GM23248 (cell line): ENCODE measurements around the gene OR7E24. TPM values are rescaled to one million over a fixed set of nuclear protein-coding genes. Genes with fewer than 3 reads are reported as not detected.
"Not testable (repeated sequence)": the region's sequence is repeated elsewhere in the genome, so short reads cannot be mapped to it uniquely, and the experiment has no call there.

Experiments
- DNase-seq: peaks from one replicate; pipeline ENCODE4 v3.0.0-alpha.2; 2015
- H2AFZ ChIP-seq: fragments of 200-600 bp; sonication (generic); 2 replicates; pipeline ENCODE4 v1.6.1; 2016; ENCODE audit warnings: antibody characterized with exemption
- H3F3A ChIP-seq: fragments of 200-600 bp; sonication (generic); 2 replicates; pipeline ENCODE4 v1.6.1; 2016; ENCODE audit warnings: mild to moderate bottlenecking, antibody characterized with exemption, mixed run types; ENCODE audit not compliant: insufficient read depth
- H3K27ac ChIP-seq: fragments of 200-600 bp; sonication (generic); 2 replicates; pipeline ENCODE4 v1.5.1; 2016; ENCODE audit warnings: mild to moderate bottlenecking
- H3K27me3 ChIP-seq: fragments of 200-600 bp; sonication (generic); replicated peaks from 2 replicates; pipeline ENCODE4 v1.6.1; 2016; ENCODE audit warnings: mild to moderate bottlenecking; ENCODE audit not compliant: insufficient read depth
- H3K36me3 ChIP-seq: fragments of 200-600 bp; sonication (generic); 2 replicates; pipeline ENCODE4 v1.6.1; 2016; ENCODE audit warnings: low read depth, mild to moderate bottlenecking
- H3K4me1 ChIP-seq: fragments of 200-600 bp; sonication (generic); 2 replicates; pipeline ENCODE4 v1.6.1; 2016; ENCODE audit warnings: mild to moderate bottlenecking; ENCODE audit not compliant: insufficient read depth
- H3K4me2 ChIP-seq: fragments of 200-600 bp; sonication (generic); one replicate; pipeline ENCODE4 v1.6.1; 2016; ENCODE audit warnings: mild to moderate bottlenecking; ENCODE audit not compliant: unreplicated experiment
- H3K4me3 ChIP-seq: fragments of 200-600 bp; sonication (generic); 2 replicates; pipeline ENCODE4 v1.5.1; 2016; ENCODE audit warnings: mild to moderate bottlenecking
- H3K79me2 ChIP-seq: fragments of 200-600 bp; sonication (generic); 2 replicates; pipeline ENCODE4 v1.6.1; 2016; ENCODE audit warnings: mild to moderate bottlenecking; ENCODE audit not compliant: insufficient read depth
- H3K9ac ChIP-seq: fragments of 200-600 bp; sonication (generic); 2 replicates; pipeline ENCODE4 v1.6.1; 2016; ENCODE audit warnings: mild to moderate bottlenecking
- H3K9me2 ChIP-seq: fragments of 200-600 bp; sonication (generic); 2 replicates; pipeline ENCODE4 v1.6.1; 2016; ENCODE audit warnings: mixed run types, mild to moderate bottlenecking, moderate library complexity; ENCODE audit not compliant: insufficient read depth
- H3K9me3 ChIP-seq: fragments of 200-600 bp; sonication (generic); one replicate; pipeline ENCODE4 v1.6.1; 2017; ENCODE audit warnings: low read depth
- H4K20me1 ChIP-seq: fragments of 200-600 bp; sonication (generic); 2 replicates; pipeline ENCODE4 v1.6.0; 2016; ENCODE audit not compliant: insufficient read depth
- EZH2 ChIP-seq: fragments of 200-600 bp; sonication (generic); IDR thresholded peaks from 2 replicates; pipeline ENCODE4 v1.6.1; 2018; ENCODE audit warnings: antibody characterized with exemption, mild to moderate bottlenecking; ENCODE audit not compliant: insufficient read depth, poor library complexity, severe bottlenecking
- EZH2phosphoT487 ChIP-seq: fragments of 200-600 bp; sonication (generic); IDR thresholded peaks from 2 replicates; pipeline ENCODE4 v1.6.1; 2018; ENCODE audit warnings: antibody characterized with exemption, moderate library complexity, mild to moderate bottlenecking, low read depth; ENCODE audit not compliant: insufficient read depth
- WGBS, 2 experiments: methylation state at CpG; one replicate each; pipeline ENCODE4 v1.1.6; 2015 to 2017; ENCODE audit warnings: low lambda C conversion rate in 2 of 2, low coverage in 1 of 2; ENCODE audit errors: missing lambda C conversion rate in 2 of 2; 5-methylcytosine and 5-hydroxymethylcytosine counted together
- in situ Hi-C: fragments of 300-500 bp; cut with MboI; formaldehyde crosslinking; loops from 2 replicates; pipeline ENCODE4 v1.15.0; 2020
- polyA plus RNA-seq: library from polyadenylated mRNA; unstranded; fragments of >200 nt; fragmentation: Nextera tagmentation; extraction: Ambion mirVana; gene quantifications from 2 replicates; pipeline ENCODE4 v1.2.1, GENCODE V29; 2016
- total RNA-seq: library from RNA; depleted of rRNA; stranded (reverse); fragments of >200 nt; shearing (Covaris generic); gene quantifications from 2 replicates; pipeline ENCODE4 v1.2.3, GENCODE V29; 2014; rRNA removed

Gene OR7E24
- not detected in 2 replicates for total RNA-seq
- polyA plus RNA-seq = not detected in 2 replicates

GRCh38 chr19:9250630-9251029, at the start of gene OR7E24:
Gene OR7E24 (plus strand): TSS chr19:9250930. CDS start chr19:9251044, 114 bp downstream.
- WGBS, 2 experiments = 19 to 24% methylated on average over 1 of the region's 1 CpG
- Histone ChIP-seq H3K9me3 (no peaks in the 10 kb centered on the region), H3K9me2 (no peaks in the 10 kb centered on the region), H3K27ac (no peak within 1 kb of the TSS), H3F3A (no peaks in the 10 kb centered on the region), H2AFZ (no peak within 1 kb of the TSS), H3K79me2 (no peaks in the 10 kb centered on the region), H3K4me3 (no peak within 1 kb of the TSS), H3K36me3 (no peaks in the 10 kb centered on the region), H4K20me1 (no peaks in the 10 kb centered on the region), H3K4me1 (no peaks in the 10 kb centered on the region), H3K27me3 (no peaks in the 10 kb centered on the region), H3K9ac (no peak within 1 kb of the TSS), H3K4me2 (no peak within 1 kb of the TSS)
- DNase-seq = no peak
- in situ Hi-C loops = no loop called here
- TF ChIP-seq EZH2phosphoT487 = no peak

- Histone ChIP-seq H3K9ac (peak overlapping the region; percentile 22; the same call in 1 of the 2 replicates), H3K4me1 (no peaks in the 10 kb centered on the region), H3K4me3 (peak overlapping the region; percentile 67), H2AFZ (peak overlapping the region; percentile 83), H3K79me2 (no peaks in the 10 kb centered on the region), H3K4me2 (peak overlapping the region; percentile 82), H3K36me3 (no peaks in the 10 kb centered on the region), H3K27ac (no peak overlapping the region), H3K27me3 (no peaks in the 10 kb centered on the region; the same call in 1 of the 2 replicates), H4K20me1 (no peaks in the 10 kb centered on the region), H3K9me2 (no peaks in the 10 kb centered on the region), H3K9me3 (no peaks in the 10 kb centered on the region), H3F3A (no peaks in the 10 kb centered on the region)
- WGBS, 2 experiments = 28 to 32% methylated on average over 13 of the region's 13 CpGs
- no peak for TF ChIP-seq EZH2
- TF ChIP-seq EZH2phosphoT487 = no peak
- in situ Hi-C loops = no loop called here
- DNase-seq = peak; percentile 75
Measured at GRCh38 chr19:9205501-9206113, 45.1 kb upstream of the OR7E24 start.

GRCh38 chr19:9219489-9219888, 31.2 kb upstream of the OR7E24 start, which contains the start of gene OR7D4:
Gene OR7D4 (minus strand): TSS chr19:9219589. CDS start chr19:9214837, 4,752 bp downstream.
- 21 to 35% methylated on average over 3 of the region's 3 CpGs for WGBS, 2 experiments
- H3K4me1 ChIP-seq = no peaks in the 10 kb centered on the region
- H3K9me2 ChIP-seq = no peaks in the 10 kb centered on the region
- in situ Hi-C loops = no loop called here
- H2AFZ ChIP-seq = no peak within 1 kb of the TSS
- DNase-seq = no peak
- H3K27me3 ChIP-seq = no peaks in the 10 kb centered on the region
- H3K9me3 ChIP-seq = no peaks in the 10 kb centered on the region
- H3F3A ChIP-seq = no peaks in the 10 kb centered on the region
- H3K79me2 ChIP-seq = no peaks in the 10 kb centered on the region
- H3K4me3 ChIP-seq = no peak within 1 kb of the TSS
- no peaks in the 10 kb centered on the region for H3K36me3 ChIP-seq
- no peak within 1 kb of the TSS for H3K27ac ChIP-seq
- H4K20me1 ChIP-seq = no peaks in the 10 kb centered on the region
- TF ChIP-seq EZH2 = no peak
- TF ChIP-seq EZH2phosphoT487 = no peak
- no peak within 1 kb of the TSS for H3K9ac ChIP-seq
- H3K4me2 ChIP-seq = no peak within 1 kb of the TSS

GRCh38 chr19:9251236-9251635, 506 bp downstream of the OR7E24 start:
- H3K4me1 ChIP-seq = no peaks in the 10 kb centered on the region
- no peaks in the 10 kb centered on the region for H3K36me3 ChIP-seq
- no peak overlapping the region for H3K4me3 ChIP-seq
- H3K9me3 ChIP-seq = no peaks in the 10 kb centered on the region
- H3K9ac ChIP-seq = no peak overlapping the region
- H3K4me2 ChIP-seq = no peak overlapping the region
- TF ChIP-seq EZH2 (no peak), EZH2phosphoT487 (no peak)
- H3F3A ChIP-seq = no peaks in the 10 kb centered on the region
- no peaks in the 10 kb centered on the region for H3K27me3 ChIP-seq
- no peak overlapping the region for H3K27ac ChIP-seq
- no peak for DNase-seq
- in situ Hi-C loops = no loop called here
- no peaks in the 10 kb centered on the region for H3K9me2 ChIP-seq
- no peaks in the 10 kb centered on the region for H4K20me1 ChIP-seq
- H2AFZ ChIP-seq = no peak overlapping the region
- no peaks in the 10 kb centered on the region for H3K79me2 ChIP-seq
- 22 to 34% methylated on average over 5 of the region's 5 CpGs for WGBS, 2 experiments

GRCh38 chr19:9283485-9283884, 32.8 kb downstream of the OR7E24 start:
- H3K9me2 ChIP-seq, H3K9me3 ChIP-seq, H3K36me3 ChIP-seq, H2AFZ ChIP-seq, DNase-seq, H3K4me1 ChIP-seq, H3K27me3 ChIP-seq, H3F3A ChIP-seq, H3K27ac ChIP-seq, in situ Hi-C loops, H3K79me2 ChIP-seq, H3K4me3 ChIP-seq, H4K20me1 ChIP-seq, H3K9ac ChIP-seq, H3K4me2 ChIP-seq: not testable (repeated sequence)
- 19 to 28% methylated on average over 18 to 24 of the region's 38 CpGs for WGBS, 2 experiments
